ENCODE results near the gene GAD2. TPM values are rescaled to one million over a fixed set of nuclear protein-coding genes. Genes with fewer than 3 reads are reported as not detected.

GAD2 gene
- total and polyA plus RNA-seq, 9 of the 15 experiments (the other 6 are each of a cell fraction or from before 2014, with no cell fraction given): not detected

- TF ChIP-seq ZBTB26 (CRISPR knock-in tag; IDR thresholded peaks at IDR 0.05): no peak
Measured at GRCh38 chr10:26198119-26198518, 18.5 kb upstream of the GAD2 start (continued).

- Histone ChIP-seq H3K27ac (ENCODE audit: extremely low read depth, low read depth, low read length) (no peak overlapping the region), H3K9me1 (ENCODE audit: control insufficient read depth, insufficient read depth, low read length) (no peaks in the 10 kb centered on the region), H4K20me1 (replicated peaks; ENCODE audit: control insufficient read depth, insufficient read depth, low read length) (no peaks in the 10 kb centered on the region), H3K4me2 (ENCODE audit: insufficient read depth, low read length) (no peak overlapping the region), H3K4me1 (replicated peaks in 1 of 2; ENCODE audit: control insufficient read depth in 2 of 2, insufficient read depth in 2 of 2, low read length in 2 of 2) (no peaks in the 10 kb centered on the region), H3K4me3 (no peak overlapping the region), H3K27me3 (ENCODE audit: control insufficient read depth in 2 of 2, insufficient read depth in 2 of 2, low read length in 2 of 2) (no peaks in the 10 kb centered on the region; a peak in 3 of 5 replicates), H3K36me3 (ENCODE audit: control insufficient read depth, insufficient read depth, low read length) (no peaks in the 10 kb centered on the region), H3K79me2 (ENCODE audit: control insufficient read depth, insufficient read depth, low read length) (no peaks in the 10 kb centered on the region), H3K9ac (ENCODE audit: insufficient read depth in 1 of 2, low read depth in 2 of 2, low read length in 2 of 2) (no peak overlapping the region), H2AFZ (ENCODE audit: low read depth, low read length) (no peak overlapping the region), H3K9me3 (replicated peaks; ENCODE audit: control insufficient read depth, insufficient read depth, low read depth, low read length) (no peaks in the 10 kb centered on the region)
- ChIA-PET CTCF (ENCODE audit: low intra/inter-chr PET ratio) (no interaction called here), POLR2A (no interaction called here)
- FAIRE-seq (no peak), DNase-seq (ENCODE audit: extremely low read depth in 1 of 4, low spot score in 3 of 4) (no peak), ATAC-seq (no peak)
- intact Hi-C loops (cut with micrococcal nuclease) (no loop called here), in situ Hi-C loops (cut with MboI) (no loop called here)
- no peak for TF ChIP-seq RERE (CRISPR knock-in tag; IDR thresholded peaks at IDR 0.05; ENCODE audit: borderline replicate concordance)
- TF ChIP-seq DLX4 (CRISPR knock-in tag; IDR thresholded peaks at IDR 0.05): no peak
- TF ChIP-seq TEAD2 (tag; IDR thresholded peaks at IDR 0.05): no peak
- no peak for TF ChIP-seq RNF2 (IDR thresholded peaks at IDR 0.05)
- 2% methylated on average over 4 of the region's 4 CpGs for WGBS (ENCODE audit: insufficient coverage, low coverage, missing lambda C conversion rate)
- BruUV-seq (replicated peaks): no TSS peak
Measured at GRCh38 chr10:26199841-26200240, 16.7 kb upstream of the GAD2 start.

All from K562 (cell line).